ENCODE measurements around the gene TMEM259.

TMEM259 gene

DNA sequence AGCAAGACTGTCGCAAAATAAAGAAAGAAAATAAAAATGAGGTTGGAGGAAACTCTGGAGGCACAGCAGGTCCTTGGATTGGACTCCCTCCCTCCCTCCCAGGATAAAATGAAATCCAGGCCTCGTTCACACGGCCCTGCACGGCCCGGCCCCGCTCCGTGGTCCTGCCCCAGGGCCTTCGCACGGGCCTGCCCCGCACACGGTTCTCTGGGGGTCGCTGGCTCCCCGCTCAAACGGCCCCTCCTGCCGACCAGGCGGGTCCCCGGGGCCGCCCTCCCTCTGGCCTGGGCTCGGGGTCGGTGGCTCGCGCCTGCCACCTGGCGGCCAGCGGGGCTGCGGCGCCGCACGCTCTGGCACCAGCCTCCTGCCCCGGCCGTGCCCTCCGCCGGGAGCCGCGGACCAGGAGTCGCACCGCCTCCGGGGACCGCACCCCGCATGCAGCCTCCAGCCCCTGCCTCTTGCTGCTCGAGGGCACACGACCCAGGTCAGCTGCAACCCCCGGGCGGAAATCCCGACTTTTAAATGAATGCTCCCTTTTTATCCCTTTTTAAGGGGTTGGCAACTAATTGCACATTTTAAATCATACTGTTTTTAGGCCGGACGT lies 38.3 kb downstream of the TMEM259 start:
- DNase-seq = peak; percentile 72 to 82

GRCh38 chr19:980133-980998 lies 40.6 kb downstream of the TMEM259 start:
- no peak for DNase-seq

DNA sequence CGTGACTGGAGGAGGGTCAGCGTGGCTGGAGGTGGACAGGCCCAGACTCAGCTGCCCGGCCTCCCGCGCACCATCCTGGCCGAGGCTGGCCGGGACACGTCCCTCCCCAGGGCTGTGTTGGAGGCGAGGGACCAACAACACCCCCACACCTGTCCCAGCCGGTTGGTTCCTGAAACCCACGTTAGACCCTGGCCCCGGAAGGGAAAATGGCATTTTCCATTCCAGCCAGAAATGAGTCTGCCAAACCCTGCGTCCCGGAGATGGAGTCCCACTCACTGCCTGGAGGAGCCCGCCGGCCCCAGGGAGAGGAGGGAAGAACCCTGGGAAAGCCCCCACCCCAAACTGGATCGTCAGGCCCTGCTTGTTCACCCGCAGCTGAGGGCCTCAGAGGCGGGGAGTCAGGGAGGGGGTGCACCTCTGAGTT lies 41.6 kb downstream of the TMEM259 start:
- DNase-seq = no peak

DNA sequence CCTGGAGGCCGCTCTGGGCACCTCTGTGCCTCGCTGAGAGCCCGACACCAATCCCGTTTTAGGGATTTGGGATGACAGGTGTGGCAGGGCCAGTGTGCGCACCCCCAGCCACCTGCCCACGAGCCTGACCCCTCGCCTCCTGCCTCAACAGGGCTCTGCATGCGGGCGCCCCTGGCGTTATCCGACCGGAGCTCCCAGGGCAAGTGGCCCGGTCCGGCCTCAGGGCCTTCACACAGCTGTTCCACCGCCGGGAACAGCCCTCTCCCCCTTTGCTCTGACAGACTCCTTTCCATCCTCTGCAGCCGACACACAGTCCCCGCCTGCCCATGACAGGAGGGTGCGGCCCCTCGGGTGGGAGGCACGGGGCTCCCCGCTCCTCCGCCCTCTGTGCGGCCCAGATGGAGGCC lies 43.9 kb downstream of the TMEM259 start:
- DNase-seq = no peak

DNA sequence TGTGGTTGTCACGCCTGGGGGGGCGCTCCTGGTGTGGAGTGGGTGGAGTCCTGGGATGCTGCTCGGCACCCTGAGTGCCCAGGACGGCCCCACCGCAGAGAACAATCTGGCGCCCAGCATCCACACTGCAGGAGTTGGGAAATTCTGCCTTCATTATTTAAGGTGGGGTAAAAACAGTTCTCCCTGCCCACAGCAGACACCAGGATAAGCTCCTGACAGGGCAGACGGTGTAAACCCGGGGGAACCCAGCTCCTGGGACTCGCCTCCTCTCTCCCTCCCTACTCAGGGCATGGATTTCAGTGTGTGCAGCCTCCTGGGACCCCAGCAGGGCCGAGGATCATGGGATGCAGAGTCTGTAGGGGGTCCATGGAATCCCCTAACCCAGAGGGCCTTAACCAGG lies 44.4 kb downstream of the TMEM259 start:
- DNase-seq = no peak

- DNase-seq = no peak
These were observed 46.2 kb downstream of the TMEM259 start for GRCh38 chr19:974564-975257.

DNA sequence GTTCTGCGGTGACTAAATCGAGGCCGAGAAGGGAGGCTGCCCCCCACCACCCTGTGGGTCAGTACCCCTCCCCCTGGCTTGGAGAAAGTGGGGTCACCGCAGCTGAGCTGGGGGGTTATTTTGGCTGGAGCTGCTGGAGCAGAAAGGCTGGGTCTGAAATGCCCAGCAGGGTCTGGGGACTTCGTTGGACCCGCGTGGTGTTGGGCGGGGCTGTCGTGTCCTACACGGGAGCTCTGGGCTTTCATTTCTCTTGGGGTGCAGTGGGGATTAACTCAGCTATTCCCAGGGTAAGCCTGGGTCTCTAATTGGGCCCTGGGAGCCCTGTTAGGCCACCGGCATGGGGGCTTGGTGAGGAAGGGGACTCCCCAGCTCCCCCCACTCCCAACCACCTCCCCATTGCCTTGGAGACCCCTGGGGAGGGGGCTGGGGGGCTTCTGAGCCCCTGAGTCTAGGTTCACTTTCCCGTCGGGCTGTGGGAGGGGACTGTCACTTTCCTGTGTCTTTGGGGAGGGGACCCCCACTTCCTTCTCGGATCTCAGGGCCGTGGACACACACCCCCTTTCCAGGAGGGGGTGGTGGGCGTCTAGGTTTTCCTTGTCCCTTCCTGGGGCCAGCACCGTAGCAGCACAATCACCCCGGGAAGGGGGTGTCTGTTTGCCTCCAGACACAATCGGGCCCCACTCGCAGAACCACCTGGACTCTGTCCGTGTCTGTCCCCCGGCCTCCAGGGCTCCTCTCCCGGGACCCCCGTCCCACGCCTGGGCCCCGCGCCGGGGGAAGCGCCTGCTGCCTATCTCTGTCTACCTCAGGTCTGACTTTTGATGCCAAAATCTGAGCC lies 47.0 kb downstream of the TMEM259 start:
- no peak for DNase-seq

DNA sequence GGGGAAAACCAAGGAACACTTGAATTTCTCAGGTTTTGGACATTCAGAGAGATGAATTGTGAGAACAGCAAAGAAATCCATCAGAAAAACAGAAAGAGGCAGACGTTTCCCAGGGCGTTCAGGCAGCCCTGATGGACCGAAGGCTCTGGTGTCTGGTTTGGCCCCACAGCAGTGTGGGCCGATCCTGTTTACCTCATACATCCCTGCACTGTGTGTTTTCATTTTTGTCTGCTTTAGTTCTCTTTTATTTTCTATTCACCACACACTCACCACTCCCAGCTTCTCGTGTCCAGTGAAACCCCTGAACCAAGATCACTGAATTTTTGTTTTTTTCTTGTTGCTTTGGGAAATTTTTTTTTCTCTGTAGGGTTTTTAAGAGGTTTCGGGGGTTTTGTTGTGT lies 48.6 kb downstream of the TMEM259 start:
- DNase-seq = no peak

DNA sequence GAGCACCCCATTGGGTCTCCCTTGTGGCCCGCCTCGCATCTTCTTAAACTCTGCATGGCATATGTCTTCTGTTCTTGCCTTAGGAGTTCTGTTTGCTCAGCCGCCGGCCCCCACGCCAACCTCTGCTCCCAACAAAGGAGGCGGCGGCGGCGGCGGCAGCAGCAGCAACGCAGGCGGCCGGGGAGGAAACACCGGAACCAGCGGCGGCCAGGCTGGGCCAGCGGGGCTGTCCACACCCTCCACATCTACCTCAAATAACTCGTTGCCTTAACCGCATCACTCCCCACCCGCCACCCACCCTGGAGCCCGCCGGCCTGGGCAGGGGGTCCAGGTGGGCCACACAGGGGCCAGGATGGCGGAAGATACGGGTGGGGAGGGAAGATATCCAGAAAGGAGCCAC lies 49.1 kb downstream of the TMEM259 start:
- DNase-seq = no peak

DNA sequence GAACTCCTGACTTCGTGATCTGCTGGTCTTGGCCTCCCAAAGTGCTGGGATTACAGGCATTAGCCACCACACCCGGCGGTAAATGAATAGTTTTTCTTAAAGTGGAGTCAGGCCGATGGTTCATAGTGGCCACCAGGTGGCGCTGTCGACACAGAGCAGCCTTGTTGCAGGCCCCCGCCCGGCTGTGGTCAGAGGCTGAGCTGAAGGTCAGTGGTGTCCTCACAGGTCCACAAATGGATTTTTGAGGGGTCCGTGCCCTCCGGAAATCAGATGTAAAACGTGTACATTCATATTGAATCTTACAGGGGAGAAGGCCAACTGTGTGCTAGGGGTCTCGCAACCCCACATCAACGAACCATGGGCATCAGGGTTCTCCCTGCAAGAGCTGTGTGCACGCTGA lies 50.2 kb downstream of the TMEM259 start:
- DNase-seq = peak in 1 of 2 donors; percentile 19

- DNase-seq = no peak
These were observed 54.3 kb downstream of the TMEM259 start for GRCh38 chr19:966485-967088.

- DNase-seq = no peak
These were observed 55.9 kb downstream of the TMEM259 start for GRCh38 chr19:964761-965694.

GRCh38 chr19:964116-964520 lies 56.8 kb downstream of the TMEM259 start:
- no peak for DNase-seq

DNA sequence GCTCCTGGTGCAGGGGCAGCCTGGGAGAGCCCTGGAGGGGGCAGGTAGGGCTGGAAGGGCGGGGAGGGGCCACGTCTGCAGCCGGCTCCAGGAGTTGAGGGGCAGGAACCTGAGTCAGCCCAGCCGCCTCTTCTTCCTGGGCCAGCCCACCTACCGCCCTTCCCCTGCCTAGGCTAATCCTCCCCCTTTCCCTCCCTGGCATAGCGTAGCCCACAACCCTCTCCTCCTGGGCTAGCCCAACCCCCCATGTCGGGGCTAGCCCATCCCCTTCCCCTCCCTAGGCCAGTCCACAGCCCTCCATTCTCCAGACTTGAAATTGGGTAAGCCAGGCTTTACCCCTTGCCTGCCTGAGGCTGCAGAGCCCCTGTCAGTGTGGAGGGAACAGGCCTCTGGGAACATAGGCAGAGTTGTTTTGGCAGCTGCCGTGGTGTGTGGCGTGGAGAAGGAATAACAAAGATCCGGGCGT lies 57.4 kb downstream of the TMEM259 start:
- DNase-seq = no peak

- no peak for DNase-seq
These were observed 58.1 kb downstream of the TMEM259 start for GRCh38 chr19:962683-963400.

- no peak for DNase-seq
These were observed 58.9 kb downstream of the TMEM259 start for GRCh38 chr19:961866-962620.

- no peak for DNase-seq
These were observed 60.4 kb downstream of the TMEM259 start for GRCh38 chr19:960601-960938.

DNA sequence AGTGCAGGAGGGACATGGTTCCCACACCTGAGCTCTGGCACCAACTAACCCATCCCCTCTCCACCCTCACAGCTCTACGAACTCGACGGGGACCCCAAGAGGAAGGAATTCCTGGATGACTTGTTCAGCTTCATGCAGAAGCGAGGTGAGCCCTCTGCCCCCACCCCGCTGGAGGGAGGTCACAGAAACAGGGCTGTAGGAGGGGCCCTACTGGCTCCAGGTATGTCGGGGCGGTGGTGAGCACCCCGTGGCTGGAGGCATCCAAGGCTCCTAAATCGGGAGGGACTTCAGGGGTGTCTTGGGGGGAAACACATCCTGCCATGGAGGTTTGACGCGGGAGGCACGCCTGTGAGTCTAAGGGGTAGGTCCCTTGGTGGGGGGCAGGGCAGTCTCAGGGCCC lies 60.9 kb downstream of the TMEM259 start:
- no peak for DNase-seq

Data from CD4-positive, alpha-beta T cell treated with Interferon alpha-2 for 1 hour (primary cell).